ENCODE data around the gene GSG1L. TPM values are rescaled to one million over a fixed set of nuclear protein-coding genes. Genes with fewer than 3 reads are reported as not detected.

The GSG1L gene
- total and polyA plus RNA-seq, 4 donors = 0.14 to 1.3 (median 0.24) TPM

DNA sequence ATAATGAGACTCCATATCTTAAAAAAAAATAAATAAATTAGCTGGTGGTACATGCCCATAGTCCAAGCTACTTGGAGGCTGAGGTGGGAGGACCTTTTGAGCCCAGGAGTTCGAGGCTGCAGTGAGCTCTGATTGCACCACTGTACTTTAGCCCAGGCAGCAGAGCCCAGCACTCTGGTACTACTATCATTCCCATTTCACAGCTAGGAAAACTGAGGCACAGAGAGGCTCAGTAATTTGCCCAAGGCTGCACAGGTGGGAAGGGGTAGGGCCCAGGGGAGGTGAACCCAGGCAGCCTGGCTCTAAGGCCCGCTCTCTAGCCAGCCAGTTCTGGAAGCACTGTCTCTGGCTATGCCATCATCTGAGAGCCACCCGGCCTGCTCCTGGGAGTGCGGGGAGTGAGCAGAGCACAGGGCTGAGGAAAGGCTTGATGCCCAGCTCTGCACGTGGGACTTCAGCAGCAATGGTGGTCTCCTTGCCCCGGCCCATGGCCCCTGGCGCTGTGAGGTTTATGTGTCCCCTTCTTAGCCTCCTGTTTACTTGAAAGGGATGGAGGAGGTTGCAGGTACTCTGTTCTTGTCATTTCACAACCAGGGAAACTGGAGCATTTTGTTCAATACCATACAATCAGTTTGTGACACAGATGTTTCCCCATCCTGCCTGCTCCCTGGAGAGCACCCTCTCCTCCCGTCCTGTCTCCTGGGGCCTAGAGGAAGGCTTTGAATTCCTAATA lies 291.3 kb downstream of the GSG1L start:
- TF ChIP-seq, protein P1, sequence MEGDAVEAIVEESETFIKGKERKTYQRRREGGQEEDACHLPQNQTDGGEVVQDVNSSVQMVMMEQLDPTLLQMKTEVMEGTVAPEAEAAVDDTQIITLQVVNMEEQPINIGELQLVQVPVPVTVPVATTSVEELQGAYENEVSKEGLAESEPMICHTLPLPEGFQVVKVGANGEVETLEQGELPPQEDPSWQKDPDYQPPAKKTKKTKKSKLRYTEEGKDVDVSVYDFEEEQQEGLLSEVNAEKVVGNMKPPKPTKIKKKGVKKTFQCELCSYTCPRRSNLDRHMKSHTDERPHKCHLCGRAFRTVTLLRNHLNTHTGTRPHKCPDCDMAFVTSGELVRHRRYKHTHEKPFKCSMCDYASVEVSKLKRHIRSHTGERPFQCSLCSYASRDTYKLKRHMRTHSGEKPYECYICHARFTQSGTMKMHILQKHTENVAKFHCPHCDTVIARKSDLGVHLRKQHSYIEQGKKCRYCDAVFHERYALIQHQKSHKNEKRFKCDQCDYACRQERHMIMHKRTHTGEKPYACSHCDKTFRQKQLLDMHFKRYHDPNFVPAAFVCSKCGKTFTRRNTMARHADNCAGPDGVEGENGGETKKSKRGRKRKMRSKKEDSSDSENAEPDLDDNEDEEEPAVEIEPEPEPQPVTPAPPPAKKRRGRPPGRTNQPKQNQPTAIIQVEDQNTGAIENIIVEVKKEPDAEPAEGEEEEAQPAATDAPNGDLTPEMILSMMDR (IDR thresholded peaks at IDR 0.05; ENCODE audit: control extremely low read depth, extremely low read depth) = no peak
- no peak overlapping the region for H3K9ac ChIP-seq (ENCODE audit: insufficient read depth in 1 of 2, low read length in 2 of 2)
- H3K4me1 ChIP-seq (ENCODE audit: control insufficient read depth in 5 of 5, insufficient read depth in 5 of 5, low read length in 5 of 5) = no peaks in the 10 kb centered on the region
- ATAC-seq (ENCODE audit: insufficient read depth, low FRiP score) = no peak
- DNase-seq = no peak
- no peaks in the 10 kb centered on the region for H3K9me3 ChIP-seq (ENCODE audit: control insufficient read depth in 4 of 4, insufficient read depth in 3 of 4, low read length in 3 of 4)
- no peaks in the 10 kb centered on the region for H3K27me3 ChIP-seq (ENCODE audit: control insufficient read depth in 3 of 3, insufficient read depth in 3 of 3, low read length in 2 of 3)
- 90 to 94% methylated on average over 8 of the region's 8 CpGs for WGBS, 2 donors
- H3K27ac ChIP-seq (ENCODE audit: low read depth in 1 of 2, low read length in 1 of 2) = no peak overlapping the region
- peaks cover 0 to 44% (median 7%) of the 10 kb centered on the region in 4 donors for H3K36me3 ChIP-seq (ENCODE audit: control insufficient read depth in 4 of 4, insufficient read depth in 4 of 4, low read length in 4 of 4)
- H3K4me3 ChIP-seq = no peak overlapping the region

DNA sequence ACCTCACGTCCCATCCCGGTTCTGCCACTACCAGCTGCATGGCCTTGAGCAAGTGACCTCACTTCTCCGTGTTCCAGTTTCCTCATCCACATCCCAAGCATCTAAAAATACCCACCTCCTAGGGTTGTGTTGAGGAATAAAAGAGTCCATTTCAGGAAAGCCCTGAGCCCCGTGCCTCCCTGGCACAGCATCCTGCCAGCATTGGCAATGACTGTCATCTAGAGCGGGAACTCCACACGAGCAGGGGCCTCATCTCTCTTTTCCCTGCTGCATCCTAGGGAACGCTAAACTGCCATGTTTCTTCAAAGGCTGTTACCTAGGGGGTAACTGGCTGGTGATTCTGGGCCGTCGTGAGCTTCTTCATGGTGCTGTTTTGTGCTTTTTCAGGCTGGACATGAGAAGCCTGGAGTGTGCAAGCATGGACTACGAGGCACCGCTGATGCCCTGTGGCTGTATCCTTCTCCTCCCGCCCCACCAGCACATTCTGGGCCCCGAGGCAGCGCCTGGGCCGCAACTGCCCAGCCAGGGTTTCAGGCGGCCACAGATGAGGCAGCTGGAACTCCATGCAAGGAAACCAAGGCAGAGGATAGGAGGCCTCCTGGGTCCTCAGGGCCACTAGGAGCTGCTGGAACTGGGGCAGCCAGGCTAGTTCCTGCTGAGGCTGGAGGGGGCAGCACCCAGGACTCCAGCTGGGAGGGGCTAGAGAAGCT lies 292.2 kb downstream of the GSG1L start:
- no peak for ATAC-seq (ENCODE audit: insufficient read depth, low FRiP score)
- no peak for DNase-seq
- 93 to 95% methylated on average over 16 of the region's 16 CpGs for WGBS, 2 donors
- Histone ChIP-seq H3K9me3 (ENCODE audit: control insufficient read depth in 4 of 4, insufficient read depth in 3 of 4, low read length in 3 of 4) (no peaks in the 10 kb centered on the region), H3K4me3 (no peak overlapping the region), H3K36me3 (ENCODE audit: control insufficient read depth in 4 of 4, insufficient read depth in 4 of 4, low read length in 4 of 4) (peaks cover 0 to 51% (median 9%) of the 10 kb centered on the region in 4 donors), H3K27me3 (ENCODE audit: control insufficient read depth in 3 of 3, insufficient read depth in 3 of 3, low read length in 2 of 3) (no peaks in the 10 kb centered on the region), H3K4me1 (ENCODE audit: control insufficient read depth in 5 of 5, insufficient read depth in 5 of 5, low read length in 5 of 5) (no peaks in the 10 kb centered on the region), H3K9ac (ENCODE audit: insufficient read depth in 1 of 2, low read length in 2 of 2) (no peak overlapping the region), H3K27ac (ENCODE audit: low read depth in 1 of 2, low read length in 1 of 2) (no peak overlapping the region)
- TF ChIP-seq, protein P1 (IDR thresholded peaks at IDR 0.05; ENCODE audit: control extremely low read depth, extremely low read depth) = no peak

DNA sequence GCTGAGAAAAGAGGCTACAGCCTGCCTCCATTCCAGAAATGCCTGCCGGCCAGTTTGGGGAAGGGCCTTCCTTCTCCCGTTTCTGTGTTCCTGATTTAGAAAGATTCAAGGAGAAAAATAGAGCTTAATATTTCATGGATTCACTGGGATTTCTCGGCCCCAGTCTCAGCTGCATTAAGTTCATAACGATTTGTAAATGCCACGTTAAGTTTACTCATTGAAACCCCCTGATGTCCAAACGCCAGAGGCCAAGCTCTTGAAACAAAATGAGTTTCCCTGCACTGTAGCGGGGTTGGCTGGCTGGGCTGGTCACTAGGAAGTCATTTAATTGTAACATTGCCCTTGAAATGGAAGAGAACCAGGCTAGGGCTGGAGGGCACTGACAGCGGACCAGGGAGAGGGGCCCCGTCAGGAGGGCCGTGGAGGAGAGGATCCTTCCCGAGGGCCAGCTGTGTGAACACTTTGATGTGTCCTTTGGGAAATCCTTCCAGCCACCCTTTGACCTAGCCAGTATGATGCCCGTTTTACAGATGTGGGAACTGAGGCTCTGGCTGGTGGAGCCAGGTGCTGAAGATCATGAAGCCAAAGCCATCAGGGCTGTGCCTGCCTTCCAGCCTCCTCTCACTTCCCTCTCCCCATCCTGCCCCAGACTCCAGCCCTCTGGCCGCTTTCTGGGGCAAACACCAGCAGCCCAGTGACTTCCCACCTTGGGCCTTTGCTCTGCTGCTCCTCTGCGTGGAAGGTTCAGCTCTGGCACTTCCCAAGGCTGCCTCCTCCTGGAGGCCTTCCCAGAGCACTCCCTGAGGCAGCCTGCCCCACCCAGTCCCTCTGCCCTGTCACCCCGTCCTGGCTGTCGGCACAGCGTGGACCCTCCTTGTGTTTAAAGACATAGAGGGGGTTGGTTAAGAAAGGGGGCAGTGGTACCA lies 293.0 kb downstream of the GSG1L start:
- Histone ChIP-seq H3K9me3 (ENCODE audit: control insufficient read depth in 4 of 4, insufficient read depth in 3 of 4, low read length in 3 of 4) (no peaks in the 10 kb centered on the region), H3K9ac (ENCODE audit: insufficient read depth in 1 of 2, low read length in 2 of 2) (no peak overlapping the region), H3K4me1 (ENCODE audit: control insufficient read depth in 5 of 5, insufficient read depth in 5 of 5, low read length in 5 of 5) (no peaks in the 10 kb centered on the region), H3K36me3 (ENCODE audit: control insufficient read depth in 4 of 4, insufficient read depth in 4 of 4, low read length in 4 of 4) (peaks cover 0 to 52% (median 9%) of the 10 kb centered on the region in 4 donors), H3K4me3 (no peak overlapping the region), H3K27ac (ENCODE audit: low read depth in 1 of 2, low read length in 1 of 2) (no peak overlapping the region), H3K27me3 (ENCODE audit: control insufficient read depth in 3 of 3, insufficient read depth in 3 of 3, low read length in 2 of 3) (no peaks in the 10 kb centered on the region)
- DNase-seq = no peak
- TF ChIP-seq, protein P1 (IDR thresholded peaks at IDR 0.05; ENCODE audit: control extremely low read depth, extremely low read depth) = no peak
- WGBS, 2 donors = 88 to 92% methylated on average over 17 of the region's 17 CpGs
- no peak for ATAC-seq (ENCODE audit: insufficient read depth, low FRiP score)
